ENCODE measurements around the gene CD93. TPM values are rescaled to one million over a fixed set of nuclear protein-coding genes. Genes with fewer than 3 reads are reported as not detected.

CD93 gene
- total RNA-seq, 1 donor from 2014 or later: 1.0 TPM

GRCh38 chr20:23114448-23115082 is 28.4 kb upstream of the CD93 start:
- Histone ChIP-seq H3K36me3 (ENCODE audit: control insufficient read depth, insufficient read depth, low read length) (no peaks in the 10 kb centered on the region), H3K27me3 (ENCODE audit: control insufficient read depth, insufficient read depth, low read length) (no peaks in the 10 kb centered on the region), H3K4me3 (ENCODE audit: low read depth, low read length) (no peak overlapping the region)
- TF ChIP-seq, protein P1, sequence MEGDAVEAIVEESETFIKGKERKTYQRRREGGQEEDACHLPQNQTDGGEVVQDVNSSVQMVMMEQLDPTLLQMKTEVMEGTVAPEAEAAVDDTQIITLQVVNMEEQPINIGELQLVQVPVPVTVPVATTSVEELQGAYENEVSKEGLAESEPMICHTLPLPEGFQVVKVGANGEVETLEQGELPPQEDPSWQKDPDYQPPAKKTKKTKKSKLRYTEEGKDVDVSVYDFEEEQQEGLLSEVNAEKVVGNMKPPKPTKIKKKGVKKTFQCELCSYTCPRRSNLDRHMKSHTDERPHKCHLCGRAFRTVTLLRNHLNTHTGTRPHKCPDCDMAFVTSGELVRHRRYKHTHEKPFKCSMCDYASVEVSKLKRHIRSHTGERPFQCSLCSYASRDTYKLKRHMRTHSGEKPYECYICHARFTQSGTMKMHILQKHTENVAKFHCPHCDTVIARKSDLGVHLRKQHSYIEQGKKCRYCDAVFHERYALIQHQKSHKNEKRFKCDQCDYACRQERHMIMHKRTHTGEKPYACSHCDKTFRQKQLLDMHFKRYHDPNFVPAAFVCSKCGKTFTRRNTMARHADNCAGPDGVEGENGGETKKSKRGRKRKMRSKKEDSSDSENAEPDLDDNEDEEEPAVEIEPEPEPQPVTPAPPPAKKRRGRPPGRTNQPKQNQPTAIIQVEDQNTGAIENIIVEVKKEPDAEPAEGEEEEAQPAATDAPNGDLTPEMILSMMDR (IDR thresholded peaks at IDR 0.05; ENCODE audit: insufficient read depth, low read length, poor library complexity, severe bottlenecking): no peak
- no peak for DNase-seq (ENCODE audit: low read depth)

DNA sequence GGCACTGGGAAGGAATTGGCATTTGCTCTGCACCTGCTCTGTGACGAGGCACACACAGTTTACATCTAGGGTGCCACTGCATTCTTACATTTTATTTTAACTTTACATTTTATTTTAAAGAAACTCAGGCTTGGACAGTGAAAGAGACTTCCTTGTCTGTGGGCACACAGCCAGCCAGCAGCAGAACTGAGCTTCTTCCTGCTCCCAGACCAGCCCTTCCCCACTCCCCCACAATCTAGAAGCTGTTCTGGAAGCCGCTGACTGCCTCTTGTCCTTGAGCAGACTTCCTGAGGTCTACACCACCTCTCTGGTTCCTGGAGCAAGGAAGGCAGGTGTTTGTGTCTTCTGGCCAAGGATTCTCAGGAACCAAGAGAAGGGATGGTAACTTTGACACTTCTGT is 27.9 kb upstream of the CD93 start:
- Histone ChIP-seq H3K36me3 (ENCODE audit: control insufficient read depth, insufficient read depth, low read length) (no peaks in the 10 kb centered on the region), H3K27me3 (ENCODE audit: control insufficient read depth, insufficient read depth, low read length) (no peaks in the 10 kb centered on the region), H3K4me3 (ENCODE audit: low read depth, low read length) (no peak overlapping the region)
- TF ChIP-seq, protein P1 (IDR thresholded peaks at IDR 0.05; ENCODE audit: insufficient read depth, low read length, poor library complexity, severe bottlenecking): no peak
- DNase-seq (ENCODE audit: low read depth): no peak

- H3K36me3 ChIP-seq (ENCODE audit: control insufficient read depth, insufficient read depth, low read length): no peaks in the 10 kb centered on the region
- no peak overlapping the region for H3K4me3 ChIP-seq (ENCODE audit: low read depth, low read length)
- no peaks in the 10 kb centered on the region for H3K27me3 ChIP-seq (ENCODE audit: control insufficient read depth, insufficient read depth, low read length)
- DNase-seq (ENCODE audit: low read depth): no peak
- TF ChIP-seq, protein P1 (IDR thresholded peaks at IDR 0.05; ENCODE audit: insufficient read depth, low read length, poor library complexity, severe bottlenecking): no peak
These were observed 26.5 kb upstream of the CD93 start for GRCh38 chr20:23112595-23112994.

DNA sequence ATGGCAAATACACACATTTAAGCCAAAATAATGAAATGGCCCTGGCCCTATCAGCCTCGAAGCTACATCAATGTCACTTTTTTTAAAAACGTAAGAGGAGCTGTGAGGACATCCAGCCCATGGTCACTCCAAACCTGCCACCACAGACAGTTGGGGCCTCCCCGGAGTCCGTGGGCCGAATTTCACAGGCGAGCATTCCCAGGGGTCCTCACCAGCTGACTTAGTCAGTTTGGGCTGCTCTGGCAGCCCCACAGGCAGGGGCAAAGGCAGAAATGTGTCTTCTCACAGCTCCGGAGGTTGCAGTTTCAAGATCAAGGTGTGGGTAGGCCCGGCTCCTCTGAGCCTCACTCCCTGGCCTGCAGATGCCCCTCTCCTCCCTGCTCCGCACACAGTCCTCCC is 25.8 kb upstream of the CD93 start:
- no peak for DNase-seq (ENCODE audit: low read depth)
- TF ChIP-seq, protein P1 (IDR thresholded peaks at IDR 0.05; ENCODE audit: insufficient read depth, low read length, poor library complexity, severe bottlenecking): no peak
- Histone ChIP-seq H3K4me3 (ENCODE audit: low read depth, low read length) (no peak overlapping the region), H3K27me3 (ENCODE audit: control insufficient read depth, insufficient read depth, low read length) (no peaks in the 10 kb centered on the region), H3K36me3 (ENCODE audit: control insufficient read depth, insufficient read depth, low read length) (no peaks in the 10 kb centered on the region)

- DNase-seq (ENCODE audit: low read depth): no peak
- Histone ChIP-seq H3K36me3 (ENCODE audit: control insufficient read depth, insufficient read depth, low read length) (no peaks in the 10 kb centered on the region), H3K27me3 (ENCODE audit: control insufficient read depth, insufficient read depth, low read length) (no peaks in the 10 kb centered on the region), H3K4me3 (ENCODE audit: low read depth, low read length) (no peak overlapping the region)
- TF ChIP-seq, protein P1 (IDR thresholded peaks at IDR 0.05; ENCODE audit: insufficient read depth, low read length, poor library complexity, severe bottlenecking): no peak
These were observed 25.3 kb upstream of the CD93 start for GRCh38 chr20:23111307-23111943.

DNA sequence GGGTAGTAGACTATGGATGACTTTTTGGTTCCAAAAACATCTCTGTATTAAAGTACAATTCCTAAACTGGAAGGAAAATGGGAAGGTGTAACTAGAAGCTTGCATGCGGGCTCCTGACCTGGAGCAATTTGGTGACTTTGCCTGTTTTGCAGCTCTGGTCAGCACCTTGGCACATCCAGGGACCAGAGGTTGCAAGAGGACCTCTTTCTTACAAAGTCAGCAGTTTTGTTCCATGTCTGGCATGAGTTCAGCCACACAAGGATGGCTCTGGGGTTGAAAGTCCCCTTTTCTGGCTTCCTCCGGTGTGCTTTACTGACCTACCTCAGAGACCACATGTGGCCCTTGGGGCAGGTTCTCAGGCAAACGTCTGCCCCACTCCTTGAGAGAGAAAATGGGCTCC is 22.7 kb upstream of the CD93 start:
- Histone ChIP-seq H3K27me3 (ENCODE audit: control insufficient read depth, insufficient read depth, low read length) (no peaks in the 10 kb centered on the region), H3K4me3 (ENCODE audit: low read depth, low read length) (no peak overlapping the region), H3K36me3 (ENCODE audit: control insufficient read depth, insufficient read depth, low read length) (no peaks in the 10 kb centered on the region)
- DNase-seq (ENCODE audit: low read depth): no peak
- TF ChIP-seq, protein P1 (IDR thresholded peaks at IDR 0.05; ENCODE audit: insufficient read depth, low read length, poor library complexity, severe bottlenecking): no peak
